A673 (cell line): ENCODE data around the gene SETX.

ENCODE experiments used
- CTCF ChIP-seq: fragments of 300-800, 200-600 bp; sonication (generic); conservative IDR thresholded peaks from 2 replicates; pipeline ENCODE4 v1.5.1; 2017; ENCODE audit warnings: low read depth, mild to moderate bottlenecking, antibody characterized with exemption, low read length, moderate library complexity, mixed read lengths
- EZH2 ChIP-seq: fragments of 200-600 bp; sonication (generic); IDR thresholded peaks from 2 replicates; pipeline ENCODE4 v1.6.1; 2017; ENCODE audit warnings: borderline replicate concordance, low read depth, mild to moderate bottlenecking, mixed read lengths, antibody characterized with exemption, low read length; ENCODE audit not compliant: poor library complexity, severe bottlenecking

GRCh38 chr9:132369421-132369820, 14.6 kb upstream of the SETX start:
- TF ChIP-seq CTCF, result no peak
- no peak for TF ChIP-seq EZH2
